ENCODE results near the gene KLK4.
"Not testable (repeated sequence)": the region's sequence is repeated elsewhere in the genome, so short reads cannot be mapped to it uniquely, and the experiment has no call there.

KLK4 gene

DNA sequence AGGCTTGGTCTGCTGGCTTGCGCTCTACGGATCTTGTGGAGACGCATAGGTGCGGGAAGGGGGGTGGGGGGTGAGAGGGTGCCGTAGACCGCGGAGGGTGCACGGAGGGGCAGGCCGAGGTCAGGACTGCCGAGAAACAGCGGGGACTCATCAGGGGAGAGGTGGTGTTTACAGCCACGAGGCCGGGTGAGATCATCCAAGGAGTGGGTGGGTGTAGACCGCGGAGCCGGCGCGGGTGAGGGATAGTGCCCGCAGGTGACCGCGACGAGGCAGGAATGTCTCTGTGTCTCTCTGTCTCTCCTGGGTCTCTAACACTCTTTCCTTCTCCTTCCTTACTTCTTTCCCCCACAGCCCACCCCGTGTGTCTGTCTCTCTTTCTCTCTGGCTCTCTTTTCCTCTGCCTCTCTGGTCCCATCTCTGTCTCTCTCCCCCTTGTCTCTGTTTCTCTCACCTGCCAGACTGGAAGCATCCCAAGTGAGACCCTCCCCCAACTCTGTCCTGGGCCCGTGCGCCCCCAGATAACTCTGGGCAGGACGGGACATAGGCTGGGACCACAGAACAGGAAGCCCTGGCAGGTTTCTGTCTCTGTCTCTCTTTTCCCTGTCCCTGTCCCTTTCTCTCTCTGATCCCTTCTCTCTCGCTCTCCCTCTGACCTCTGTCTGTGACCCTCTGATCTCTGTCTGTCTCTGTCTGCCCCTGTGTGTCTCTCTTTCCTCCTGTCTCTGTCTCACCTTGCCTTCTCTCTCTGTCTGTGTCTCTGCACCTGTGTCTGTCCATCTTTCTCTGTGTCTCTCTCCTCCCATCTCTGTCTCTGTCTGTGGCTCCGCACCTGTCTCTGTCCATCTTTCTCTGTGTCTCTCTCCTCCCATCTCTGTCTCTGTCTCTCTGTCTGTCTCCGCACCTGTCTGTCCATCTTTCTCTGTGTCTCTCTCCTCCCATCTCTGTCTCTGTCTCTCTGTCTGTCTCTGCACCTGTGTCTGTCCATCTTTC is 1.8 kb upstream of the KLK4 start:
- DNase-seq: peak; percentile 26

GRCh38 chr19:50912102-50912599 is 956 bp upstream of the KLK4 start:
- DNase-seq: no peak

DNA sequence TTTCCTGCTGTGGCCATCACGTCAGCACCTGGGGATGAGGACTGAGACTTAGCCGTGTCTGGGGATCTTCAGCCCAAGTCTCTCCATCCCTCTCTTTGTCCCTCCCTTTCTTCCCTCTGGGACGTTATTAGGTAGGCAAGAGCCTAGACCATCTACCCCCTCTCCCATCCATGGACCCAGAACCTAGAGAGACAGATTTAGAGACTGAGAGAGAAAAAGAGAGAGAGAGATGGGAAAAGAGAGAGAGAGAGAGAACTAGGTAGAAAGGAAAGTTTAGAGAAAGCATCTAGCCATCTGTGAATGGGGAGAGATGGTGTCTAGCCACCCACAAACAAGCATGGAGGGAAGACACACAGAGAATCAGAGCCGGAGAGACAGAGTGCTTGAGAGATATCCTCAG is 473 bp downstream of the KLK4 start:
- no peak for DNase-seq

DNA sequence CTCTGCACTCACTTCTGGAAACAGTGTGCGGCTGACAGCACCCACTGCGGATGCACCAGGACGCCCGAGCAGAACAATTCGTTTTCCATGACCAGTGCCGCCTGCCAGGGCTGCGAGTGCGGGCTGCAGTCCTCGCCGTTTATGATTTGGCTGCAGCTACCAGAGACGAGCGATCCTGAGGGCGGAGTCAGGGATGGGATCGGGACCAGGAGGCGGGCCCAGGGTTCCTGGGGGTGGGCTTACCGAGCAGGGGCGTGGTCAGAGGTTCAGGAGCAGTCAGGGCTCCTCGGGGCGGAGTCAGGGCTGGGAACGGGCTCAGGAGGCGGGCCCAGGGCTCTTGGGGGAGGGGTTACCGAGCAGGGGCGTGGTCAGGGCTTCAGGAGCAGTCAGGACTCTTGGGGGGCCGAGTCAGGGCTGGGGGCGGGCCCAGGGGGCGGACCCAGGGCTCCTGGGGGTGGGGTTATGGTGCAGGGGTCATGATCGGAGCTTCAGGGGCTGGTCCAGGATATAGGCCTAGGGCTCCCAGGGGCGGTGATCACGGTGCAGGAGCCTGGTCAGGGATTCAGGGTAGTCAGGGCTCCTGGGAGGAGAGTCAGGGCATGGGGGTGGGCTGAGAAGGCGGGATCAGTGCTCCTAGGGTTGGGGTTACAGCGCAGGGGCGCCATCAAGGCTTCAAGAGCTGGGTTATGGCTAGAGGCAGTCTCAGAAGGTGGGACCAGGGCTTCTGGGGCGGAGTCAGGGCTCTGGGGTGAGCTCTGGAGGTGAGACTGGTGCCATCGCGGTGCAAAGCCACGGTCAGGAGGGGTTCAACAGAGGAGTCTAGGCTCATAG is 1.7 kb downstream of the KLK4 start:
- DNase-seq: no peak

- DNase-seq: no peak
Measured at GRCh38 chr19:50908336-50908735, 2.9 kb downstream of the KLK4 start.

DNA sequence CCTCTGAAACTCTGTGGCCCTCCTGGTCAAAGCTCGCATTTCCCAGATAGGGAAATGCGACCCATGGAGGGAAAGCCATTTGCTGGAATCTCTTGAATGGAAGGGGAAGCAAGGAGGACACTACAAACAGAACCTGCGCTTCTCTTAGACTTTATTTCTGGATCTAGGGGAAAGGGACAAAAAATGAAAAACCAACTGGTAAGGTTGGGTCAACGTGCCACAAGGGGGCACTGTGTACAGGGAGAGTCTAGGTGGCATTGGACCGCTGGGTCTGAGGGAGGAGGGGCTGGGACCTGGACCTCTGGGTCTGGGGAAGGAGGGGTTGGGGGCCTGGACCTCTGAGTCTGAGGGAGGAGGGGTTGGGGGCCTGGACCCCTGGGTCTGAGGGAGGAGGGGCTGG is 5.0 kb downstream of the KLK4 start:
- DNase-seq: peak; percentile 12

DNA sequence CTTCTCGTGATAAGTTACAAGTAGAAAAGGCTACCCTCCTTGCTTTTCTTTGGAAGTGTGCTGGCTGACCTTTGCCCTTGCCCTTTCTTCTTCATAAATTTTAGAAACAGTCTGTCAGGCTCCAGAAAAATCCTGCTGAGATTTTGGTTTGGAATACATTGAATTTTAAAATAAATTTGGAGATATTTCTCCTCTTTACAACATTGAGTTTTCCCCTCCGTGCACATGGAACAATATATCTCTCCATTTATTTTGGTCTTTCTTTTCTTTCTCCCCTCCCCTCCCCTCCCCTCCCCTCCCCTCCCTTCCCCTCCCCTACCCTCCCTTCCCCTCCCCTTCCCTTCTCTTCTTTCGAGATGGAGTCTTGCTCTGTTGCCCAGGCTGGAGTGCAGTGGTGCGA is 8.6 kb downstream of the KLK4 start:
- no peak for DNase-seq

- no peak for DNase-seq
Measured at GRCh38 chr19:50899569-50899968, 11.6 kb downstream of the KLK4 start.

GRCh38 chr19:50898018-50898417 is 13.2 kb downstream of the KLK4 start:
- DNase-seq: no peak

DNA sequence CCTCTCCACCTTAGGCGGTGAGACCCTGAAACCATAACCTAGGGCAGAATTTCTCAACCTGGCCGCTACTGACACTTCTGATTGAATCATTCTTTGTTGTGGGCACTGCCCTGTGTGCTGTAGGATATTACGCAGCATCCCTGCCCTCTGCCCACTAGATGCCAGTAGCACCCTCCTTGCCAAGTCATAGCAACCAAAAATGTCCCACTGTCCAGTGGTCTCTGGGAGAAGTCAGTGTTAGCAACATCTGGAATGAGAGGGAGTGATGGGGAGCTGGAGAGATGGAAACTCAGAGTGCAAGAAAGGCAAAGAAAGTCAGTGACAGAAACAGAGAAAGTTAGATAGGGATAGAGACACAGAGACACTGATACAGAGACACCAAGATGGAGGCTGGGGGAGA is 13.6 kb downstream of the KLK4 start:
- no peak for DNase-seq

DNA sequence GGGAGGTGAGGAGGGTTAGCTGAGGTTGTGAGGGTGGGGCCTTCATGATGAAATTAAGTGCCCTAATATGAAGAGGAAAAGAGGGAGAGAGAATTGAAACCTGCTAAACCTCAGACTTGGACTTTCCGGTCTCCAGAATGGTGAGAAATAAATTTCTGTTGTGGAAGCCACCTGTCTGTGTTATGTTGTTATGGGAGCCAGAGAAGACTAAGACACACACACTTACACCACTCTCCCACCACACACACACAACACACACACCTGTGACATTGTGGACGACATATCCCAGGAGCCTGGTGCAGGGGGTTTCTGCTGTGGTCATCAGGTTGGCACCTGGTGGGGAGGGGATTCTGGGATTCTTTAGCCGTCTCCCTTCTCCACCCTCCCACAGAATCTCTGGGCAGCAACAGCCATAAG is 14.0 kb downstream of the KLK4 start:
- DNase-seq: no peak

GRCh38 chr19:50896591-50897190 is 14.5 kb downstream of the KLK4 start:
- DNase-seq: no peak

DNA sequence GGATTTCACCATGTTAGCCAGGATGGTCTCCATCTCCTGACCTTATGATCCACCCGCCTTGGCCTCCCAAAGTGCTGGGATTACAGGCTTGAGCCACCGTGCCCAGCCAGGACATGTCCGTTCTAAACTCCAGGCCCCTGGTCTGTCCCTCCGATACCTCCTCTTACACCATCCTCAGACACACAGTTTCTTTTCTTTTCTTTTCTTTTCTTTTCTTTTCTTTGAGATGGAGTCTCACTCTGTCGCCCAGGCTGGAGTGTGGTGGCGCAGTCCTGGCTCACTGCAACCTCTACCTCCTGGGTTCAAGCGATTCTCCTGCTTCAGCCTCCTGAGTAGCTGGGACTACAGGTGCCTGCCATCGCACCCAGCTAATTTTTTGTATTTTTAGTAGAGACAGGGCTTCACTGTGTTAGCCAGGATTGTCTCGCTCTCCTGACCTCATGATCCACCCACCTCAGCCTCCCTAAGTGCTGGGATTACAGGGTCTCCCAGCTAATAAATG is 15.1 kb downstream of the KLK4 start:
- DNase-seq: not testable (repeated sequence)

DNA sequence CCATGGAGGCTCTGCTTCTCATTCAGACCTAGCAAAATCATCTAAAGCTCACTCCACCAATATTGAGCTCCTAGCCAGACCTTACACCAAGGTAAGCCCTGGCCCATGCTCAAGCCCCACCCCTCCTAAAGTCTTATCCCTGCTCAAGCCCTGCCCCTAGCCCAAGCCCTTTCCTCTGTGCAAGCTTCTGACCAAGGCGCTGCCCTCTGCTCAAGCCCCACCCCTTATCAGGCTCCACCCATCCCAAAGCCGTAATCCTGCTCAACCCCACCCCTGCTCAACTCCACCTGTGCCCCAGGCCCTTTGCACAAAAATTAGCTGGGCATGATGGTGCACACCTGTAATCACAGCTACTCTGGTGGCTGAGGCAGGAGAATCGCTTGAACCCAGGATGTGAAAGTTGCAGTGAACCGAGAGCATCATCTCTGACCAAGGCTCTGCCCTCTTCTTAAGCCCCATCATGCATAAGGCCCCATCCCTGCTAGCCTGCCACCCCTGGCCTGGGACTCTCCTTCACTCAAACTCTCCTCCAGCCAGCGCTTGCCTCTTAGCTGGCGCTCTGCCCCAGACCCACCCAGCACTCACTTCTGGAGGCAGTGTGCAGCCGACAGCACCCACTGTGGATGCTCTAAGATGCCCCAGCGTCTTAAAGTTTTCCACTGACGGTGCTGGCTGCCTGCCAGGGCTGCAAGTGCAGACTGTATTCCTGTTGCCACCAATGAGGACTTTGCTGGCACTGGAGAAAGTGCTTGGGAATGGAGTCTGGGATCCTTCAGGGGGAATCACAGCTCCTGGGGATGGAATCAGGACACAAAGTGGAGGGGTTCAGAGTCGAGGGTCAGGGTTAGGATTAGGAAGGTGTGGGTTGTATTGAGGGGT is 16.5 kb downstream of the KLK4 start:
- no peak for DNase-seq

- no peak for DNase-seq
Measured at GRCh38 chr19:50893047-50893736, 18.0 kb downstream of the KLK4 start.

DNA sequence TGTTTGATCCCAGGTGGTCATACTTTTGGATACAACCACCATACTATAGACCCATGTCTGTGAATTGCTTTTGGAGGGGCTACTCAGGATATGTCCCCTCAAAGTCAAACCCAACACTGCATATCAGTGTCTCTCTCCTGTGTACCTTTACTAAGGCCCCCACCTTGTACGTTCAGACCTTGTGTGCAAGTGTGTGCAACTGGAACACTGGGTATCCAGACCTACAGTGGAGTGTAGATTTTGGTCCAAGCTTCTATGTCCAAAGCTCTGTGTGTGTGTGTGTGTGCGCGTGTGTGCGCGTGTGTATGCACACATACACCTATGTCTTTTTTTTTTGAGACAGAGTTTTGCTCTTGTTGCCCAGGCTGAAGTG is 20.0 kb downstream of the KLK4 start:
- DNase-seq: no peak

- DNase-seq: no peak
Measured at GRCh38 chr19:50890422-50891252, 20.6 kb downstream of the KLK4 start.

DNA sequence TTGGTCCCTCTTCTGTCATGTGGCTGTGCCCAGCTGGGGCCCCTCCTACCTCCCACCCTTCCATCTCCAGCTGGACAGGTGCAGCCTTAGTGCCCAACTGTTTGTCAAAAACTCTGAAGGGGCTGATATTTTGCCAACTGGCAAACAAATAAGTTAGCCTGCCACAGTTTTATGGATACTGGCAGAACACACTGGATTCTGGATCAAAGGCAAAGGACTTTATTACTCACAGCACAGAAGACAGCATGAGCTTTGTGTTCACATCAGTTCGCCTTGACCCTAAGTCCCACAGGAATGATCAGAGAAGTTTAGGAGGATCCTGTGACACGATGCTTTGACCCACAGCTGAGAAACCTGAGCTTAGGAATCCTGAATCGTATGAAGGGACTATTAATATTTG is 21.6 kb downstream of the KLK4 start:
- no peak for DNase-seq

- DNase-seq: no peak
Measured at GRCh38 chr19:50882188-50882587, 29.0 kb downstream of the KLK4 start.

DNA sequence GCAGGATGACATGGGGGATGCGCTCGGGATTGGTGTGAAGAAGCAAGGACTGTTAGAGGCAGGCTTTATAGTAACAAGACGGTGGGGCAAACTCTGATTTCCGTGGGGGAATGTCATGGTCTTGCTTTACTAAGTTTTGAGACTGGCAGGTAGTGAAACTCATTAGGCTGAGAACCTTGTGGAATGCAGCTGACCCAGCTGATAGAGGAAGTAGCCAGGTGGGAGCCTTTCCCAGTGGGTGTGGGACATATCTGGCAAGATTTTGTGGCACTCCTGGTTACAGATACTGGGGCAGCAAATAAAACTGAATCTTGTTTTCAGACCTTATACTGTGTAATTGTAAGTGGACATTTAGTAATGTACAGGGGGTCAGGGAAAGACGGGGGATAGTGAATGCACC is 31.0 kb downstream of the KLK4 start:
- no peak for DNase-seq

- no peak for DNase-seq
Measured at GRCh38 chr19:50878851-50879250, 32.3 kb downstream of the KLK4 start.

Data from activated naive CD4-positive, alpha-beta T cell treated with Interleukin-2 at 50 U/mL for 16 hours (primary cell).